Panc1 (cell line): ENCODE data around the gene ITLN1. TPM values are rescaled to one million over a fixed set of nuclear protein-coding genes. Genes with fewer than 3 reads are reported as not detected.

Experiments used
- ATAC-seq: fragments of 200-7000 bp; cut with Tn5 transposase; 2 replicates; pipeline ENCODE4 v1.9.1; 2020; ENCODE audit warnings: mild to moderate bottlenecking, moderate library complexity
- BruUV-seq: library from RNA; stranded (reverse); fragments of 400-500 nt; replicated peaks from 2 replicates; lab custom pipeline; 2021; lab: Mats Ljungman, UMichigan
- CTCF ChIA-PET: fragments of 300-600 bp; sonication (Branson Sonifier 250); formaldehyde crosslinking; loops from one replicate; lab custom pipeline; 2022; ENCODE audit warnings: antibody characterized with exemption; lab: Charles Lee
- POLR2A ChIA-PET: fragments of 300-600 bp; sonication (Branson Sonifier 250); formaldehyde crosslinking; loops from one replicate; lab custom pipeline; 2022; ENCODE audit warnings: antibody characterized with exemption; lab: Charles Lee
- DNase-seq: peaks from one replicate; pipeline ENCODE4 v3.0.0-alpha.2; 2010; ENCODE audit warnings: low read depth, low spot score
- H3K27ac ChIP-seq: 2 replicates; pipeline ENCODE4 v1.5.1; 2011; ENCODE audit warnings: mild to moderate bottlenecking, low read length, inconsistent platforms
- H3K27me3 ChIP-seq: fragments of 200-500 bp; sonication (Bioruptor generic); 2 replicates; pipeline ENCODE4 v1.6.0; 2014; ENCODE audit warnings: low read length, inconsistent platforms; ENCODE audit not compliant: control insufficient read depth, insufficient read depth
- H3K36me3 ChIP-seq: fragments of 200-500 bp; sonication (Bioruptor generic); 2 replicates; pipeline ENCODE4 v1.5.1; 2014; ENCODE audit warnings: inconsistent platforms, mild to moderate bottlenecking, low read length, moderate library complexity; ENCODE audit not compliant: control insufficient read depth, insufficient read depth
- H3K4me1 ChIP-seq: 2 replicates; pipeline ENCODE4 v1.5.1; 2011; ENCODE audit warnings: inconsistent platforms, mild to moderate bottlenecking, low read length, moderate library complexity; ENCODE audit not compliant: control insufficient read depth, insufficient read depth
- H3K4me3 ChIP-seq, 2 experiments: 2 replicates each; pipeline ENCODE4 v1.5.1; 2011 to 2012; ENCODE audit warnings: low read depth in 2 of 2, low read length in 2 of 2, mild to moderate bottlenecking in 2 of 2, inconsistent platforms in 1 of 2, moderate library complexity in 1 of 2
- H3K9me3 ChIP-seq: fragments of 200-500 bp; sonication (Bioruptor generic); 2 replicates; pipeline ENCODE4 v1.5.1; 2014; ENCODE audit warnings: low read depth, mild to moderate bottlenecking, inconsistent platforms, low read length, moderate library complexity; ENCODE audit not compliant: control insufficient read depth, insufficient read depth
- POLR2AphosphoS5 ChIP-seq: IDR thresholded peaks from 2 replicates; pipeline ENCODE4 v1.6.1; 2012; ENCODE audit warnings: mild to moderate bottlenecking, low read depth, low read length, moderate library complexity
- SIN3A ChIP-seq: IDR thresholded peaks from 2 replicates; pipeline ENCODE4 v1.6.1; 2012; ENCODE audit warnings: low read depth, mild to moderate bottlenecking, low read length, moderate library complexity, borderline replicate concordance; ENCODE audit not compliant: insufficient read depth
- TCF7L2 ChIP-seq: IDR thresholded peaks from 2 replicates; pipeline ENCODE4 v1.6.1; 2011; ENCODE audit warnings: mild to moderate bottlenecking, low read depth, low read length, inconsistent platforms
- in situ Hi-C: cut with HindIII; loops from 2 replicates; pipeline ENCODE4 v1.10.0; 2016; ENCODE audit warnings: low sequenced_read_pairs, low pct_unique_long_range_greater_than_20kb
- intact Hi-C: fragments of 100-400 bp; cut with micrococcal nuclease; formaldehyde crosslinking; loops from one replicate; pipeline ENCODE4 v1.10.0; 2022; ENCODE audit not compliant: unreplicated experiment
- total RNA-seq: library from RNA; stranded (reverse); gene quantifications from one replicate; pipeline ENCODE4 v1.2.1, GENCODE V29; 2021; ENCODE audit not compliant: unreplicated experiment
- TF ChIP-seq, protein P1 (sequence below), 2 experiments: IDR thresholded peaks; 2 replicates each; pipeline ENCODE4 v1.6.1; 2011 to 2012; ENCODE audit warnings: low read depth in 2 of 2, control low read depth in 1 of 2, low read length in 1 of 2, mild to moderate bottlenecking in 1 of 2, moderate library complexity in 1 of 2; ENCODE audit not compliant: insufficient read depth in 1 of 2
- TF ChIP-seq, protein P2 (sequence below): fragments of 450-650 bp; IDR thresholded peaks from 2 replicates; pipeline ENCODE4 v1.5.1; 2017; ENCODE audit warnings: mild to moderate bottlenecking

Gene ITLN1
- total RNA-seq, 1 experiment from 2014 or later, result not detected

DNA sequence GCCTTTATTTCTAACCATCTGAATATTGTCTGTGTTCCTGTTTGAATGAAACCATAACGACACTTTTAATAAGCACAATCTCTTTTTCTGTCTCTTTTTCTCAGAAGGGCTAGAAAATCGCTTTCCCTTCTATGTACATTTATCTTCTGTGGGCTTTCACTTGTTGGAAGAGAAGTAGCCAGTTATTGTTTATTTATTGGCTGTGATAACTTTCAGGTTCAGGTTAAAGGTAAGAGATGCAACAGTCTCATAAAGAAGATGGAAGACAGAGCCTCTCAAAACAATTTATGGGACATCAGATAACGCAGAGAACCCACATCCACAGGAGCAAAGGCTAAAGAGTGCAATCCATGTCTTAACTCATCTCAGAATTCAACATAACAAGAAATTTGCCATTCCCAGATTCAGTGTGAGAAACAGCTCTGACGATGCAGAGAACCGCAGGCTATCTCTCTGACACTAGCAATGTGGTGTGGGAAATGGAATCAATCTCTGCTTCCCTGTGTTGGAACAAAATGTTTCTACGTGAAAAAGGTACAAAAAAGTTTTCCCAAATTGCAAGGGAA, 18.2 kb downstream of the ITLN1 start:
- Histone ChIP-seq H3K4me3 (no peak overlapping the region), H3K27ac (no peak overlapping the region), H3K36me3 (no peaks in the 10 kb centered on the region), H3K27me3 (0 out of 2 replicates have a peak, but pooled peaks cover 2% of the 10 kb centered on the region), H3K4me1 (no peaks in the 10 kb centered on the region), H3K9me3 (no peaks in the 10 kb centered on the region)
- intact Hi-C loops (no loop called here), in situ Hi-C loops (no loop called here)
- ChIA-PET POLR2A (no interaction called here), CTCF (no interaction called here)
- DNase-seq, result no peak
- ATAC-seq, result no peak
- no TSS peak for BruUV-seq
- no peak for TF ChIP-seq SIN3A
- TF ChIP-seq, protein P1, sequence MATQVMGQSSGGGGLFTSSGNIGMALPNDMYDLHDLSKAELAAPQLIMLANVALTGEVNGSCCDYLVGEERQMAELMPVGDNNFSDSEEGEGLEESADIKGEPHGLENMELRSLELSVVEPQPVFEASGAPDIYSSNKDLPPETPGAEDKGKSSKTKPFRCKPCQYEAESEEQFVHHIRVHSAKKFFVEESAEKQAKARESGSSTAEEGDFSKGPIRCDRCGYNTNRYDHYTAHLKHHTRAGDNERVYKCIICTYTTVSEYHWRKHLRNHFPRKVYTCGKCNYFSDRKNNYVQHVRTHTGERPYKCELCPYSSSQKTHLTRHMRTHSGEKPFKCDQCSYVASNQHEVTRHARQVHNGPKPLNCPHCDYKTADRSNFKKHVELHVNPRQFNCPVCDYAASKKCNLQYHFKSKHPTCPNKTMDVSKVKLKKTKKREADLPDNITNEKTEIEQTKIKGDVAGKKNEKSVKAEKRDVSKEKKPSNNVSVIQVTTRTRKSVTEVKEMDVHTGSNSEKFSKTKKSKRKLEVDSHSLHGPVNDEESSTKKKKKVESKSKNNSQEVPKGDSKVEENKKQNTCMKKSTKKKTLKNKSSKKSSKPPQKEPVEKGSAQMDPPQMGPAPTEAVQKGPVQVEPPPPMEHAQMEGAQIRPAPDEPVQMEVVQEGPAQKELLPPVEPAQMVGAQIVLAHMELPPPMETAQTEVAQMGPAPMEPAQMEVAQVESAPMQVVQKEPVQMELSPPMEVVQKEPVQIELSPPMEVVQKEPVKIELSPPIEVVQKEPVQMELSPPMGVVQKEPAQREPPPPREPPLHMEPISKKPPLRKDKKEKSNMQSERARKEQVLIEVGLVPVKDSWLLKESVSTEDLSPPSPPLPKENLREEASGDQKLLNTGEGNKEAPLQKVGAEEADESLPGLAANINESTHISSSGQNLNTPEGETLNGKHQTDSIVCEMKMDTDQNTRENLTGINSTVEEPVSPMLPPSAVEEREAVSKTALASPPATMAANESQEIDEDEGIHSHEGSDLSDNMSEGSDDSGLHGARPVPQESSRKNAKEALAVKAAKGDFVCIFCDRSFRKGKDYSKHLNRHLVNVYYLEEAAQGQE (IDR thresholded peaks at IDR 0.05; ENCODE audit: insufficient read depth in 1 of 2, low read depth in 2 of 2, low read length in 1 of 2), result no peak
- no peak for TF ChIP-seq POLR2AphosphoS5
- TF ChIP-seq TCF7L2, result no peak
- TF ChIP-seq, protein P2, sequence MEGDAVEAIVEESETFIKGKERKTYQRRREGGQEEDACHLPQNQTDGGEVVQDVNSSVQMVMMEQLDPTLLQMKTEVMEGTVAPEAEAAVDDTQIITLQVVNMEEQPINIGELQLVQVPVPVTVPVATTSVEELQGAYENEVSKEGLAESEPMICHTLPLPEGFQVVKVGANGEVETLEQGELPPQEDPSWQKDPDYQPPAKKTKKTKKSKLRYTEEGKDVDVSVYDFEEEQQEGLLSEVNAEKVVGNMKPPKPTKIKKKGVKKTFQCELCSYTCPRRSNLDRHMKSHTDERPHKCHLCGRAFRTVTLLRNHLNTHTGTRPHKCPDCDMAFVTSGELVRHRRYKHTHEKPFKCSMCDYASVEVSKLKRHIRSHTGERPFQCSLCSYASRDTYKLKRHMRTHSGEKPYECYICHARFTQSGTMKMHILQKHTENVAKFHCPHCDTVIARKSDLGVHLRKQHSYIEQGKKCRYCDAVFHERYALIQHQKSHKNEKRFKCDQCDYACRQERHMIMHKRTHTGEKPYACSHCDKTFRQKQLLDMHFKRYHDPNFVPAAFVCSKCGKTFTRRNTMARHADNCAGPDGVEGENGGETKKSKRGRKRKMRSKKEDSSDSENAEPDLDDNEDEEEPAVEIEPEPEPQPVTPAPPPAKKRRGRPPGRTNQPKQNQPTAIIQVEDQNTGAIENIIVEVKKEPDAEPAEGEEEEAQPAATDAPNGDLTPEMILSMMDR, result no peak

DNA sequence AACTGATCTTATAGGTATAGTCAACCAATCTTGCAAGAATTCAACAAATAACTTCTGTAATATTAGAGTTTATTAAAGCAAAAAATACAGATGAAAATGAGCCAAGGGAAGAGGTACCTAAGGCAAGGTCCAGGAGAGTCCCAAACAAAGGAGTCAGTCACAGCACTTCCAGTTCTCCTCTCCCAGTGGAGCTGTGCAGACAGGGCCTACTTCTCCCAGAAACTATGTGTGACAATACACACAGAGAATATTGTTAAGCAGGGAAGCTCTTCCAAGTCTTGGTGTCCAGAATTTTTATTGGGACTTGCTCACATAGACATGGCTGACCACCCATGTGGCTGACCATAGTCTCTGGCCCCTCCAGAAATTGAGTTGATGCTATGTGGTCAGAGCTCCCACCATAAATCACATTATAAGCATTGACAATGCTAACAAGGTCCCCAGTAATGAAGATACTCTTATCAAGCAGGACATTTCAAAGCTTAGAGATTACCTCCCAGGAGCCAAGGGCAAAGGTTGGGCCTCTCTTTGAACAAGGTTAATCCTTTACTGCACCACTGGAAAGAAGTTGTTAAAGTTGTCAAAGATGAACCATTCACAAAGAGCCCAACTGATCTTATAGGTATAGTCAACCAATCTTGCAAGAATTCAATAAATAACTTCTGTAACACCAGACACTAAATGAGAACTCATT, 18.8 kb downstream of the ITLN1 start:
- in situ Hi-C loops (no loop called here), intact Hi-C loops (no loop called here)
- Histone ChIP-seq H3K36me3 (no peaks in the 10 kb centered on the region), H3K4me1 (no peaks in the 10 kb centered on the region), H3K9me3 (no peaks in the 10 kb centered on the region), H3K27me3 (0 out of 2 replicates have a peak, but pooled peaks cover 2% of the 10 kb centered on the region), H3K27ac (no peak overlapping the region), H3K4me3 (no peak overlapping the region)
- BruUV-seq, result no TSS peak
- TF ChIP-seq SIN3A (no peak), TCF7L2 (no peak), POLR2AphosphoS5 (no peak)
- TF ChIP-seq, protein P2, result no peak
- TF ChIP-seq, protein P1 (IDR thresholded peaks at IDR 0.05; ENCODE audit: insufficient read depth in 1 of 2, low read depth in 2 of 2, low read length in 1 of 2), result no peak
- ATAC-seq (no peak), DNase-seq (no peak)
- CTCF ChIA-PET, result interaction anchor here (0.6 kb wide), 1 partner anchor 37 kb away, joined by 3 read pairs; no protein-coding TSS in a partner anchor
- POLR2A ChIA-PET, result no interaction called here
